IMR-90 (cell line): Measurements from ENCODE around the gene CD101. TPM values are rescaled to one million over a fixed set of nuclear protein-coding genes. Genes with fewer than 3 reads are reported as not detected.

Experiments used
- ATAC-seq: fragments of 200-7000 bp; cut with Tn5 transposase; 2 replicates; pipeline ENCODE4 v1.9.1; 2020; ENCODE audit warnings: low read depth, mild to moderate bottlenecking, moderate library complexity
- BruUV-seq: library from RNA; stranded (reverse); fragments of 400-500 nt; replicated peaks from 2 replicates; lab custom pipeline; 2021; lab: Mats Ljungman, UMichigan
- CTCF ChIA-PET: fragments of 300-600 bp; formaldehyde crosslinking; extraction: SDS; loops from one replicate; lab custom pipeline; 2021; ENCODE audit warnings: antibody characterized with exemption; lab: Yijun Ruan, JAX
- POLR2A ChIA-PET: fragments of 300-600 bp; sonication (Branson Sonifier 250); formaldehyde crosslinking; loops from one replicate; lab custom pipeline; 2022; ENCODE audit warnings: antibody characterized with exemption; ENCODE audit not compliant: unreplicated experiment; lab: Charles Lee
- DNase-seq: peaks from one replicate; pipeline ENCODE4 v3.0.0; 2013
- H2AFZ ChIP-seq: replicated peaks from 2 replicates; pipeline ENCODE3; 2013; ENCODE audit warnings: low read length, mild to moderate bottlenecking; ENCODE audit not compliant: poor library complexity
- H2AK5ac ChIP-seq: 2 replicates; pipeline ENCODE4 v1.6.1; 2013; ENCODE audit warnings: low read depth, low read length, inconsistent platforms
- H2AK9ac ChIP-seq: replicated peaks from 2 replicates; pipeline ENCODE3; 2013; ENCODE audit warnings: mild to moderate bottlenecking, low read depth, low read length, moderate library complexity; ENCODE audit not compliant: poor library complexity
- H2BK120ac ChIP-seq: 2 replicates; pipeline ENCODE4 v1.6.1; 2013; ENCODE audit warnings: low read depth, low read length, inconsistent platforms
- H2BK15ac ChIP-seq: 3 replicates; pipeline ENCODE4 v1.6.1; 2013; ENCODE audit warnings: low read depth, low read length, inconsistent platforms
- H2BK20ac ChIP-seq: 2 replicates; pipeline ENCODE4 v1.6.1; 2013; ENCODE audit warnings: low read depth, mild to moderate bottlenecking, inconsistent platforms, low read length, moderate library complexity
- H2BK5ac ChIP-seq: 2 replicates; pipeline ENCODE4 v1.6.1; 2013; ENCODE audit warnings: mild to moderate bottlenecking, low read depth, low read length, inconsistent platforms; ENCODE audit not compliant: poor library complexity, severe bottlenecking
- H3K14ac ChIP-seq: replicated peaks from 2 replicates; pipeline ENCODE4 v1.6.1; 2013; ENCODE audit warnings: low read depth, low read length, inconsistent platforms
- H3K18ac ChIP-seq: 2 replicates; pipeline ENCODE4 v1.6.1; 2013; ENCODE audit warnings: low read depth, low read length, control low read depth
- H3K23ac ChIP-seq: 2 replicates; pipeline ENCODE4 v1.6.1; 2013; ENCODE audit warnings: low read depth, low read length, inconsistent platforms
- H3K27ac ChIP-seq: 2 replicates; pipeline ENCODE4 v1.5.1; 2013; ENCODE audit warnings: mild to moderate bottlenecking, control low read depth, low read length; ENCODE audit not compliant: insufficient read depth
- H3K27me3 ChIP-seq: 2 replicates; pipeline ENCODE4 v1.6.1; 2013; ENCODE audit warnings: low read length; ENCODE audit not compliant: control insufficient read depth, insufficient read depth
- H3K36me3 ChIP-seq: 2 replicates; pipeline ENCODE4 v1.6.1; 2013; ENCODE audit warnings: low read length, mixed read lengths; ENCODE audit not compliant: control insufficient read depth, insufficient read depth
- H3K4ac ChIP-seq: 2 replicates; pipeline ENCODE4 v1.6.1; 2013; ENCODE audit warnings: low read depth, low read length, inconsistent platforms
- H3K4me1 ChIP-seq: 2 replicates; pipeline ENCODE4 v1.6.1; 2013; ENCODE audit warnings: low read length, mixed read lengths; ENCODE audit not compliant: control insufficient read depth, insufficient read depth
- H3K4me2 ChIP-seq: 2 replicates; pipeline ENCODE4 v1.6.1; 2013; ENCODE audit warnings: low read depth, mild to moderate bottlenecking, control low read depth, low read length, moderate library complexity
- H3K4me3 ChIP-seq: 2 replicates; pipeline ENCODE4 v1.5.1; 2013; ENCODE audit warnings: low read depth, mild to moderate bottlenecking, control low read depth, low read length, moderate library complexity; ENCODE audit not compliant: insufficient read depth
- H3K56ac ChIP-seq: 2 replicates; pipeline ENCODE4 v1.6.1; 2013; ENCODE audit warnings: low read length, inconsistent platforms; ENCODE audit not compliant: insufficient read depth; ENCODE audit errors: extremely low read depth
- H3K79me1 ChIP-seq, 2 experiments: 2 replicates each; pipeline ENCODE4 v1.6.1; 2013; ENCODE audit warnings: low read length in 2 of 2, inconsistent platforms in 1 of 2, low read depth in 1 of 2
- H3K9ac ChIP-seq: 2 replicates; pipeline ENCODE4 v1.6.1; 2013; ENCODE audit warnings: low read depth, low read length, control low read depth
- H3K9me1 ChIP-seq: 2 replicates; pipeline ENCODE4 v1.6.1; 2013; ENCODE audit warnings: low read length, inconsistent platforms; ENCODE audit not compliant: insufficient read depth
- H3K9me3 ChIP-seq: 2 replicates; pipeline ENCODE4 v1.6.1; 2013; ENCODE audit warnings: low read length; ENCODE audit not compliant: control insufficient read depth, insufficient read depth
- H4K20me1 ChIP-seq: 2 replicates; pipeline ENCODE4 v1.6.1; 2013; ENCODE audit warnings: low read length, inconsistent platforms; ENCODE audit not compliant: insufficient read depth
- H4K5ac ChIP-seq: 2 replicates; pipeline ENCODE4 v1.6.1; 2013; ENCODE audit warnings: mild to moderate bottlenecking, low read depth, low read length, control low read depth
- H4K8ac ChIP-seq, 2 experiments: 2 replicates each; pipeline ENCODE4 v1.6.1; 2013; ENCODE audit warnings: low read depth in 2 of 2, low read length in 2 of 2, control low read depth in 1 of 2, inconsistent platforms in 1 of 2
- H4K91ac ChIP-seq: 2 replicates; pipeline ENCODE4 v1.6.1; 2013; ENCODE audit warnings: low read depth, low read length, inconsistent platforms; ENCODE audit not compliant: insufficient read depth
- CEBPB ChIP-seq: IDR thresholded peaks from 2 replicates; pipeline ENCODE4 v1.6.1; 2012; ENCODE audit warnings: low read depth, low read length, improper control_type of control experiment
- CTCF ChIP-seq: conservative IDR thresholded peaks from 2 replicates; pipeline ENCODE4 v1.5.1; 2012; ENCODE audit warnings: mild to moderate bottlenecking, low read depth, low read length, improper control_type of control experiment
- ELK1 ChIP-seq: fragments of 150-350 bp; IDR thresholded peaks from 2 replicates; pipeline ENCODE4 v1.6.1; 2016; ENCODE audit warnings: low read depth, mild to moderate bottlenecking, low read length, moderate library complexity, borderline replicate concordance
- FOS ChIP-seq: fragments of 150-350 bp; IDR thresholded peaks from 2 replicates; pipeline ENCODE4 v1.6.1; 2016; ENCODE audit warnings: low read depth, low read length
- MAZ ChIP-seq: IDR thresholded peaks from 2 replicates; pipeline ENCODE4 v1.6.1; 2012; ENCODE audit warnings: low read depth, mild to moderate bottlenecking, low read length, improper control_type of control experiment, moderate library complexity, borderline replicate concordance
- MXI1 ChIP-seq: IDR thresholded peaks from 2 replicates; pipeline ENCODE4 v1.6.1; 2012; ENCODE audit warnings: low read depth, mild to moderate bottlenecking, low read length, moderate library complexity, borderline replicate concordance
- NFE2L2 ChIP-seq: fragments of 150-350 bp; IDR thresholded peaks from 2 replicates; pipeline ENCODE4 v1.6.1; 2016; ENCODE audit warnings: low read depth, mild to moderate bottlenecking, low read length
- POLR2A ChIP-seq: IDR thresholded peaks from 2 replicates; pipeline ENCODE4 v1.6.1; 2012; ENCODE audit warnings: mild to moderate bottlenecking, low read depth, low read length
- RAD21 ChIP-seq: IDR thresholded peaks from 2 replicates; pipeline ENCODE4 v1.6.1; 2012; ENCODE audit warnings: low read length, improper control_type of control experiment
- RCOR1 ChIP-seq: IDR thresholded peaks from 2 replicates; pipeline ENCODE4 v1.6.1; 2012; ENCODE audit warnings: mild to moderate bottlenecking, low read length, improper control_type of control experiment; ENCODE audit not compliant: insufficient replicate concordance
- RFX5 ChIP-seq: IDR thresholded peaks from 2 replicates; pipeline ENCODE4 v1.8.0; 2012; ENCODE audit warnings: low read depth, mild to moderate bottlenecking, low read length, moderate library complexity
- SMC3 ChIP-seq: fragments of 150-350 bp; IDR thresholded peaks from 2 replicates; pipeline ENCODE4 v1.6.1; 2016; ENCODE audit warnings: low read depth, mild to moderate bottlenecking, antibody characterized with exemption, low read length, moderate library complexity
- USF2 ChIP-seq: fragments of 150-350 bp; IDR thresholded peaks from 2 replicates; pipeline ENCODE4 v1.6.1; 2017; ENCODE audit warnings: mild to moderate bottlenecking, antibody characterized with exemption, low read length, low read depth
- WGBS, 2 experiments: methylation state at CpG; one replicate each; pipeline versions ENCODE4 v1.1.5 to v1.1.7; 2013; ENCODE audit warnings: missing lambda C conversion rate in 2 of 2; ENCODE audit not compliant: insufficient read length in 1 of 2; ENCODE audit errors: extremely low coverage in 2 of 2; 5-methylcytosine and 5-hydroxymethylcytosine counted together
- dilution Hi-C: fragments of 300-500 bp; cut with HindIII; formaldehyde crosslinking; loops from one replicate; pipeline ENCODE4 v1.14.3; 2018; ENCODE audit warnings: low sequenced_read_pairs; ENCODE audit not compliant: unreplicated experiment
- in situ Hi-C: fragments of 300-500 bp; cut with MboI; formaldehyde crosslinking; loops from 3 replicates; pipeline ENCODE4 v1.14.3; 2019; ENCODE audit warnings: low sequenced_read_pairs, inconsistent platforms, mixed read lengths
- intact Hi-C: fragments of 100-400 bp; cut with micrococcal nuclease; formaldehyde crosslinking; loops from 2 replicates; pipeline ENCODE4 v1.10.0; 2022
- polyA plus RNA-seq, 3 experiments: library from polyadenylated mRNA; depleted of rRNA; stranded (reverse); fragments of >200 nt; gene quantifications; 2 replicates each; pipeline ENCODE4 v1.2.3, GENCODE V29; 2012; ENCODE audit warnings: low replicate concordance in 1 of 3
- total RNA-seq: library from RNA; depleted of rRNA; stranded (reverse); fragments of >200 nt; gene quantifications from 2 replicates; pipeline ENCODE4 v1.2.3, GENCODE V29; 2012

The CD101 gene
- total and polyA plus RNA-seq, 2 of the 4 experiments (the other 2 are of a cell fraction), result not detected

GRCh38 chr1:116991918-116992317 is 9.6 kb upstream of the CD101 start:
- ATAC-seq, result no peak
- DNase-seq, result no peak
- H3K23ac ChIP-seq, result no peak overlapping the region
- no peak overlapping the region for H4K5ac ChIP-seq
- H3K4me3 ChIP-seq, result no peak overlapping the region
- no peaks in the 10 kb centered on the region for H3K79me1 ChIP-seq
- no peak overlapping the region for H3K14ac ChIP-seq
- no CpG with 5 or more reads among the region's 1 CpG for WGBS, 2 experiments
- CTCF ChIA-PET, result no interaction called here
- no peak overlapping the region for H3K56ac ChIP-seq
- no peak overlapping the region for H2BK5ac ChIP-seq
- H2AK5ac ChIP-seq, result no peak overlapping the region
- no peak overlapping the region for H2BK15ac ChIP-seq
- in situ Hi-C loops (no loop called here), dilution Hi-C loops (no loop called here), intact Hi-C loops (no loop called here)
- H3K9me3 ChIP-seq, result no peaks in the 10 kb centered on the region
- TF ChIP-seq MXI1 (no peak), SMC3 (no peak), RFX5 (no peak), NFE2L2 (no peak), CEBPB (no peak), RAD21 (no peak), USF2 (no peak), CTCF (no peak), RCOR1 (no peak), ELK1 (no peak), MAZ (no peak), FOS (no peak), POLR2A (no peak)
- H3K4ac ChIP-seq, result no peak overlapping the region
- no peak overlapping the region for H4K91ac ChIP-seq
- no peak overlapping the region for H4K8ac ChIP-seq
- H3K4me1 ChIP-seq, result no peaks in the 10 kb centered on the region
- no peak overlapping the region for H3K9ac ChIP-seq
- no peak overlapping the region for H2AK9ac ChIP-seq
- no peak overlapping the region for H3K27ac ChIP-seq
- H3K18ac ChIP-seq, result no peak overlapping the region
- no peak overlapping the region for H3K4me2 ChIP-seq
- no peaks in the 10 kb centered on the region for H4K20me1 ChIP-seq
- no peak overlapping the region for H2BK120ac ChIP-seq
- H2AFZ ChIP-seq, result no peak overlapping the region
- H3K27me3 ChIP-seq, result no peaks in the 10 kb centered on the region
- POLR2A ChIA-PET, result no interaction called here
- H2BK20ac ChIP-seq, result no peak overlapping the region
- no TSS peak for BruUV-seq
- no peaks in the 10 kb centered on the region for H3K36me3 ChIP-seq
- H3K9me1 ChIP-seq, result no peaks in the 10 kb centered on the region
